HepG2 (cell line): Measurements from ENCODE around the gene PCTP. TPM values are rescaled to one million over a fixed set of nuclear protein-coding genes. Genes with fewer than 3 reads are reported as not detected.
A peak's percentile ranks its signal among the peaks of the same experiment; 100 is the strongest.

Source experiments
- ATAC-seq: fragments of 200-7000 bp; cut with Tn5 transposase; 3 replicates; pipeline ENCODE4 v1.9.1; 2020; ENCODE audit warnings: mild to moderate bottlenecking, moderate library complexity
- BruUV-seq: library from RNA; stranded (reverse); fragments of 400-500 nt; replicated peaks from 2 replicates; lab custom pipeline; 2021; lab: Mats Ljungman, UMichigan
- CTCF ChIA-PET: fragments of 300-600 bp; formaldehyde crosslinking; extraction: SDS; loops from one replicate; lab custom pipeline; 2021; ENCODE audit warnings: low total read pairs, inconsistent platforms, low intra/inter-chr PET ratio; lab: Yijun Ruan, JAX
- POLR2A ChIA-PET: fragments of 350-600 bp; sonication (Branson Sonifier 250); formaldehyde crosslinking; loops from one replicate; lab custom pipeline; 2020; ENCODE audit warnings: antibody characterized with exemption, inconsistent platforms; lab: Yijun Ruan, JAX
- DNase-seq: peaks from one replicate; pipeline ENCODE4 v3.0.0-alpha.2; 2015; ENCODE audit warnings: low spot score
- FAIRE-seq: peaks from 3 replicates; lab custom pipeline; 2011; peaks lifted over from hg19 to GRCh38; lab: Jason Lieb, UNC
- H2AFZ ChIP-seq: one replicate; pipeline ENCODE4 v1.6.1; 2011; ENCODE audit warnings: low read length, inconsistent platforms
- H3K27ac ChIP-seq: fragments of 300-600 bp; 3 replicates; pipeline ENCODE4 v1.8.0; 2011; ENCODE audit warnings: mixed run types, mild to moderate bottlenecking, mixed read lengths, low read length, inconsistent platforms; ENCODE audit not compliant: insufficient read depth; ENCODE audit errors: extremely low read length
- H3K27me3 ChIP-seq, 2 experiments: fragments of 200-600 bp in 1 of 2; 2 replicates in 1 of 2; 3 replicates in 1 of 2; pipeline versions ENCODE4 v1.6.0 to v1.8.0; 2011; ENCODE audit warnings: low read length in 2 of 2, mild to moderate bottlenecking in 2 of 2, moderate library complexity in 2 of 2, inconsistent platforms in 1 of 2; ENCODE audit not compliant: insufficient read depth in 2 of 2, control insufficient read depth in 1 of 2
- H3K36me3 ChIP-seq, 2 experiments: fragments of 200-600 bp in 1 of 2; replicated peaks in 1 of 2; 2 replicates in 1 of 2; 3 replicates in 1 of 2; pipeline versions ENCODE4 v1.5.1 to v1.8.0; 2011; ENCODE audit warnings: low read length in 2 of 2, inconsistent platforms in 1 of 2; ENCODE audit not compliant: insufficient read depth in 2 of 2, control insufficient read depth in 1 of 2
- H3K4me1 ChIP-seq: 2 replicates; pipeline ENCODE4 v1.5.1; 2012; ENCODE audit warnings: low read length, inconsistent platforms; ENCODE audit not compliant: insufficient read depth
- H3K4me2 ChIP-seq: 2 replicates; pipeline ENCODE4 v1.6.0; 2011; ENCODE audit warnings: low read depth, low read length, inconsistent platforms
- H3K4me3 ChIP-seq, 3 experiments: fragments of 200-600 bp in 1 of 3; sonication (generic), shearing (Covaris generic) in 1 of 3; replicated peaks in 1 of 3; 2 replicates each; pipeline ENCODE4 v1.5.1; 2011 to 2016; ENCODE audit warnings: low read length in 3 of 3, inconsistent platforms in 2 of 3, low read depth in 2 of 3, mild to moderate bottlenecking in 2 of 3, control low read depth in 1 of 3, mixed read lengths in 1 of 3; ENCODE audit not compliant: insufficient read depth in 1 of 3
- H3K79me2 ChIP-seq: one replicate; pipeline ENCODE4 v1.6.1; 2011; ENCODE audit warnings: low read length, inconsistent platforms; ENCODE audit not compliant: insufficient read depth
- H3K9ac ChIP-seq: 2 replicates; pipeline ENCODE4 v1.6.0; 2011; ENCODE audit warnings: mild to moderate bottlenecking, low read depth, low read length, inconsistent platforms; ENCODE audit not compliant: insufficient read depth
- H3K9me3 ChIP-seq: 2 replicates; pipeline ENCODE4 v1.5.1; 2012; ENCODE audit warnings: mild to moderate bottlenecking, low read length
- H4K20me1 ChIP-seq: 2 replicates; pipeline ENCODE4 v1.6.0; 2011; ENCODE audit warnings: inconsistent platforms, mild to moderate bottlenecking, low read length, moderate library complexity; ENCODE audit not compliant: insufficient read depth
- MAFF ChIP-seq: IDR thresholded peaks from 2 replicates; pipeline ENCODE4 v1.6.1; 2011; ENCODE audit warnings: low read depth, low read length, improper control_type of control experiment
- MAFK ChIP-seq, 2 experiments: IDR thresholded peaks in 1 of 2; conservative IDR thresholded peaks in 1 of 2; 2 replicates each; pipeline ENCODE4 v1.6.1; 2011; ENCODE audit warnings: improper control_type of control experiment in 2 of 2, low read length in 2 of 2
- NFKBIZ ChIP-seq: IDR thresholded peaks from 2 replicates; pipeline ENCODE4 v1.6.1; 2018; ENCODE audit warnings: missing genetic modification reagents, missing compliant biosample characterization
- PATZ1 ChIP-seq: sonication (generic); formaldehyde crosslinking; IDR thresholded peaks from 2 replicates; pipeline ENCODE4 v1.4.0; 2020; ENCODE audit warnings: missing genetic modification reagents
- ZFP36L1 ChIP-seq: sonication (generic); formaldehyde crosslinking; IDR thresholded peaks from 2 replicates; pipeline ENCODE4 v1.8.0; 2022; ENCODE audit warnings: mild to moderate bottlenecking, missing genetic modification reagents, moderate library complexity
- ZNF546 ChIP-seq: sonication (generic); formaldehyde crosslinking; conservative IDR thresholded peaks from 2 replicates; pipeline ENCODE4 v1.8.1; 2023; ENCODE audit warnings: mild to moderate bottlenecking, missing genetic modification reagents
- ZSCAN21 ChIP-seq: sonication (generic); formaldehyde crosslinking; IDR thresholded peaks from 2 replicates; pipeline ENCODE4 v1.8.0; 2022; ENCODE audit warnings: mild to moderate bottlenecking, missing genetic modification reagents, moderate library complexity, borderline replicate concordance
- ZSCAN22 ChIP-seq: sonication (generic); formaldehyde crosslinking; IDR thresholded peaks from 2 replicates; pipeline ENCODE4 v1.4.0; 2020; ENCODE audit warnings: mild to moderate bottlenecking, missing genetic modification reagents
- WGBS: methylation state at CpG from one replicate; pipeline ENCODE4 v1.1.6; 2017; ENCODE audit warnings: low lambda C conversion rate; 5-methylcytosine and 5-hydroxymethylcytosine counted together
- in situ Hi-C: cut with HindIII; loops from 2 replicates; pipeline ENCODE4 v1.10.0; 2017; ENCODE audit warnings: low pct_unique_long_range_greater_than_20kb; ENCODE audit not compliant: extremely low pct_ligation_motif_present
- intact Hi-C: fragments of 100-400 bp; cut with micrococcal nuclease; formaldehyde crosslinking; loops from one replicate; pipeline ENCODE4 v1.10.0; 2022; ENCODE audit not compliant: unreplicated experiment
- polyA plus RNA-seq, 8 experiments: library from polyadenylated mRNA; depleted of rRNA in 3 of 8; stranded (reverse) in 7 of 8; unstranded in 1 of 8; fragments of >200 nt; fragmentation: Illumina TruSeq in 4 of 8; extraction: Trizol in 4 of 8; gene quantifications; 2 replicates each; pipeline versions ENCODE4 v1.2.1 to v1.2.3, GENCODE V29; 2011 to 2016; ENCODE audit warnings: low read depth in 4 of 8, missing spikeins in 1 of 8, mixed read lengths in 1 of 8; ENCODE audit not compliant: insufficient read depth in 1 of 8
- total RNA-seq, 5 experiments: library from RNA; depleted of rRNA; stranded (reverse); fragments of >200 nt; fragmentation: Illumina TruSeq; extraction: Trizol; gene quantifications; 2 replicates each; pipeline ENCODE4 v1.2.3, GENCODE V29; 2016; ENCODE audit warnings: low read depth in 1 of 5

Gene PCTP
- total and polyA plus RNA-seq, 2 of the 13 experiments (the other 11 are each of a cell fraction or from before 2014, with no cell fraction given) = 37.1 to 50.7 TPM

GRCh38 chr17:55729484-55729883 lies 21.4 kb upstream of the PCTP start:
- intact Hi-C loops (no loop called here), in situ Hi-C loops (no loop called here)
- WGBS = 2% methylated on average over 1 of the region's 1 CpG

GRCh38 chr17:55730380-55730779 lies 20.5 kb upstream of the PCTP start:
- intact Hi-C loops = no loop called here
- FAIRE-seq (no peak), DNase-seq (no peak), ATAC-seq (no peak)
- H3K9ac ChIP-seq = no peak overlapping the region
- ChIA-PET POLR2A (no interaction called here), CTCF (no interaction called here)
- H3K27ac ChIP-seq = no peak overlapping the region
- no peaks in the 10 kb centered on the region for H3K79me2 ChIP-seq
- H4K20me1 ChIP-seq = no peaks in the 10 kb centered on the region
- in situ Hi-C loops = no loop called here
- peaks cover 6% of the 10 kb centered on the region; the same call in 1 of the 2 replicates for H3K4me1 ChIP-seq
- no peak for TF ChIP-seq ZNF546 (CRISPR knock-in tag)
- TF ChIP-seq PATZ1 (CRISPR knock-in tag) = no peak
- TF ChIP-seq NFKBIZ (CRISPR knock-in tag) = no peak
- TF ChIP-seq ZSCAN22 (CRISPR knock-in tag) = no peak
- no peak for TF ChIP-seq ZSCAN21 (CRISPR knock-in tag)
- no peak overlapping the region for H3K4me3 ChIP-seq
- H3K27me3 ChIP-seq = peaks cover 0 to 17% of the 10 kb centered on the region in 2 experiments; a peak in 2 of 5 replicates
- no TSS peak for BruUV-seq
- no peak overlapping the region for H2AFZ ChIP-seq
- WGBS = 5% methylated on average over 1 of the region's 1 CpG
- no peak overlapping the region for H3K4me2 ChIP-seq
- H3K9me3 ChIP-seq = no peaks in the 10 kb centered on the region
- no peaks in the 10 kb centered on the region for H3K36me3 ChIP-seq

More at GRCh38 chr17:55729484-55729883, 21.4 kb upstream of the PCTP start:
- Histone ChIP-seq H3K36me3 (no peaks in the 10 kb centered on the region), H3K4me2 (no peak overlapping the region), H3K27ac (no peak overlapping the region), H3K27me3 (peaks cover 0 to 17% of the 10 kb centered on the region in 2 experiments; a peak in 2 of 5 replicates), H3K9ac (no peak overlapping the region), H3K4me3 (no peak overlapping the region), H3K79me2 (no peaks in the 10 kb centered on the region), H4K20me1 (no peaks in the 10 kb centered on the region), H3K4me1 (peaks cover 6% of the 10 kb centered on the region; the same call in 1 of the 2 replicates), H2AFZ (no peak overlapping the region), H3K9me3 (no peaks in the 10 kb centered on the region)
- POLR2A ChIA-PET = interaction anchor here (1.4 kb wide), 1 partner anchor 21 kb away, joined by 4 read pairs; the partner anchor contains the start of gene PCTP
- ATAC-seq = no peak
- TF ChIP-seq MAFF (peak; percentile 30; the same call in 1 of the 2 replicates), MAFK (conservative IDR thresholded peaks at IDR 0.05 in 1 of 2, IDR thresholded peaks at IDR 0.05 in 1 of 2; ENCODE audit: low read length in 2 of 2) (peak in 1 of 2 experiments; percentile 62; a peak in 3 of 4 replicates), ZFP36L1 (no peak)
- BruUV-seq = no TSS peak
- no peak for FAIRE-seq
- DNase-seq = no peak
- CTCF ChIA-PET = no interaction called here
